HG03565 (cell line): ENCODE measurements around the gene RNF208.
"Not testable (repeated sequence)": the region's sequence is repeated elsewhere in the genome, so short reads cannot be mapped to it uniquely, and the experiment has no call there.

Experiments
- ATAC-seq: cut with Tn5 transposase; IDR thresholded peaks from one replicate; pipeline ENCODE4 v1.9.1; 2021; ENCODE audit warnings: mild to moderate bottlenecking, moderate library complexity; ENCODE audit not compliant: unreplicated experiment

Gene RNF208

GRCh38 chr9:137240318-137240840 lies 18.3 kb upstream of the RNF208 start:
- ATAC-seq: peak; percentile 18

DNA sequence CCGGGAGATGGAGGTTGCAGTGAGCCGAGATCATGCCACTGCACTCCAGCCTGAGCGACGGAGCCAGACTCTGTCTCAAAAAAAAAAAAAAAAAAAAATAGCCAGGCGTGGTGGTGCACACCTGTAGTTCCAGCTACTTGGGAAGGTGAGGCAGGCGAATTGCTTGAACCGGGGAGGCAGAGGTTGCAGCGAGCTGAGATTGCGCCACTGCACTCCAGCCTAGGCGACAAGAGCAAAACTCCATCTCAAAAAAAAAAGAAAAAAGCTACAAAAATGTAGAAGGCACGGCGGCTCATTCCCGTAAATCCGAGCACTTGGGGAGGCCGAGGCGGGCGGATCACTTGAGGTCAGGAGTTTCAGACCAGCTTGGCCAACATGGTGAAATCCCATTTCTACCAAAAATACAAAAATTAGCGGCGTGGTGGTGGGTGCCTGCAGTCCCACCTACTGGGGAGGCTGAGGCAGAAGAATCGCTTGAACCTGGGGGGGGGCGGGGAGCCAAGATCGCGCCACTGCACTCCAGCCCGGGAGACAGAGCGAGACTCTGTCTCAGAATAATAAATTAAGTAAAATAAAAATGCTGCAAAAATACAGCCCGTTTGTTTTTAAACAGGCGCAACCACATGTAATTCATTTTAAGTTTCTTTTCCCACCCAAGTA lies 17.6 kb upstream of the RNF208 start:
- not testable (repeated sequence) for ATAC-seq

DNA sequence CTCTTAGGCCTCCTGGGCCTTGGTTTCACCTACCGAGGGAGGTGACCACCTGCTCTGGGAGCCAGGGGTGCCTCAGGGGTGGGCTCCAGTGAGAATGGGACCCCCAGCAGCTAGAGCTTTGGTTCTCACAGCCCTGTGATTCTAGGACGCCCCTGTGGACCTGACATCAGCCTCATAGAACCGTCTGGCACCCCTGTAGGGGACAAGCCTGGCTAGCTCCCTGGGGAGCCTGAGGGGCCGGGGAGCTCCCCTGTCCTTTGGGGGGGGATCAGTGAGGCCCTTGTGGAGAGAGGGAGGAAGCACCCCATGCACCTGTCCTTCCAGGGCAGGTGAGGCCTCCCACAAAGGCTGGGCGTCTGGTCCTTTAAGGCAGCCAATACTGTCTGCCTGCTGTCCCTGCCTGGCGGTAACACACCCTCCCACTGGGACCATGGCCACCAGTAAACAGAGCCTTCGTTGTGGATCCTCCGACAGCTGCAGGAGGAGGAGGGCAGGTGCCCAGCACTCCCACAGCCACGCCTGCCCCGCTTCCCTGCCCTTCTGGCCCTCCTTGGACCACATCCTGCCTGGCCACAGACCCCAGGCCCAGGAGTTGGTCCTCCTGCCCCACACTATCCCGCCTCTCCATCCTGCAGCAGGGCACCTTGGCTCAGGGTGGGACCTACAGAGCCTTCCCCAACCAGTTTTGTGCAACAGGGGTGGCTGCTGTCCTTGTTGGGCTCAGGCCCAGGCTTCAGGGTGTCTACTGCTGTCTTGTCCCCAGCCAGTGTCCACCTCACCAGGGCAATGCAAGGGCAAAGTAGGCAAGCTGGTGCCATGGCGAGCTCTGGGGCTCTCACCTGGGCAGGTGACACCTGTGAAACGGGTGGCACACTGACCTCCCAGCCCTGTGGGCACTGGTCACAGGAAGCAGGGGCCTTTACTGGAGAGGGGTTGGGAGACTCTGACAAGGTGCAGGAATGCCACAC lies 16.0 kb upstream of the RNF208 start:
- ATAC-seq: no peak

- ATAC-seq: no peak
These were observed 14.9 kb upstream of the RNF208 start for GRCh38 chr9:137236936-137237421.

GRCh38 chr9:137236238-137236935 lies 14.3 kb upstream of the RNF208 start:
- ATAC-seq: no peak

DNA sequence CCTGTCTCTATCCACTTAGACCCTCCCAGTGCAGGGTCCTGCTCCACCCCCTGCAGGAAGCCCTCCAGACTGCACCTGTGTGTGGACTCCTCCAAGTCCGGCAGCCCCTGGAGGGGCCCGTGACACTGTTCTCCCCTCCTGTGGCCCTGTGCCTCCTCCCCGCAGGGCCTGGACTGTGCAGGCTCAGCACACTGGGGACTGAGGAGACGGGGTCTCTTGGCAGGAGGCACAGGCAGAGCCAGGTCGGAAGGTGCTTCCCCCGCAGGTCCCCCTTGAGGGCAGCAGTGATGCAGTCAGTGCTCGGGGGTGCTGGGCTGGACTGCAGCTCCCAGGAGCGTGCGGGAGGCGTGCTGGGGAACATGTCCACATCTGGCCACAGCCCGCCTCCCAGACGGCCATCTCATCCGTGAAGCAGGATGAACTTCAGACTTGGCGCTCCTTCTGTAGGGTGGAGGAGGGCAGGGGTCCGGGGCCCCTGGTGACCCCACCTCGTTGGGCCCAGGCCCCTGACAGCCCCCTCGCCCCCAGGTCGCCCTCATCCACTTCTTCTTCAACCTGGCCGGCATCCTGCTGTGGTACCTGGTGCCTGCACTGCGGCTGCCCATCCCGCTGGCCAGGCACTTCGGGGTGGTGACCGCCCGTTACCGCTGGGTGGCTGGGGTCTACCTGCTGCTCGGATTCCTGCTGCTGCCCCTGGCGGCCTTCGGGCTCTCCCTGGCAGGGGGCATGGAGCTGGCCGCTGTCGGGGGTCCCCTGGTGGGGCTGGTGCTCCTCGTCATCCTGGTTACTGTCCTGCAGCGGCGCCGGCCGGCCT lies 13.6 kb upstream of the RNF208 start:
- no peak for ATAC-seq

- no peak for ATAC-seq
These were observed 12.9 kb upstream of the RNF208 start for GRCh38 chr9:137234758-137235423.

GRCh38 chr9:137234055-137234697 lies 12.1 kb upstream of the RNF208 start:
- no peak for ATAC-seq

DNA sequence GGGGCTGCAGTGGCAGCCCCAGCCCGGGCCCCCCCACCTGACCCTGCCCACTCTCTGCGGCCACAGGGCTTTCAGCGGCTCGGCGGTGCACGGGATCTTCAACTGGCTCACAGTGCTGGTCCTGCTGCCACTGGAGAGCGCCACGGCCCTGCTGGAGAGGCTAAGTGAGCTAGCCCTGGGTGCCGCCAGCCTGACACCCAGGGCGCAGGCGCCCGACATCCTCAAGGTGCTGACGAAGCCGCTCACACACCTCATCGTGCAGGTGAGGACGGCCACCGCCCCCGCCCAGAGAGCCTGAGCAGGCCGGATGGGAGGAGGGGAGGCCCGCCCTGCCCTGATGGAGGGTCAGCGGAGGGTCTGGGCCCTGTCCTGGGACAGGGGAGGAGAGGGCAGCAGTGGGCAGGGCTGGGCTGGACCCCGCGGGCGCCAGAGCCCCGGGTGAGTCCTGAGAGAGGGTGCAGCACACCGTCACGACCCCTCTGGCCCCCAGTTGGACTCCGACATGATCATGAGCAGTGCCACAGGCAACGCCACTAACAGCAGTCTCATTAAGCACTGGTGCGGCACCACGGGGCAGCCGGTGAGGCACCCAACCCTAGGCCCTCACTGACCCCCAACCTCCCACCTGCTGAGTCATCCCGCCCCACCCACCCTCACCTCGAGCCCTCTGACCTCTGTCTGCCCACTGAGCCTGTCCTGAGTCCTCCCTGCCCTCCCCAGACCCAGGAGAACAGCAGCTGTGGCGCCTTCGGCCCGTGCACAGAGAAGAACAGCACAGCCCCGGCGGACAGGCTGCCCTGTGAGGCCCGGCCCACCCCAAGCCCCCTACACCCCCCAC lies 11.3 kb upstream of the RNF208 start:
- ATAC-seq: no peak

GRCh38 chr9:137232510-137232909 lies 10.5 kb upstream of the RNF208 start:
- ATAC-seq: no peak

DNA sequence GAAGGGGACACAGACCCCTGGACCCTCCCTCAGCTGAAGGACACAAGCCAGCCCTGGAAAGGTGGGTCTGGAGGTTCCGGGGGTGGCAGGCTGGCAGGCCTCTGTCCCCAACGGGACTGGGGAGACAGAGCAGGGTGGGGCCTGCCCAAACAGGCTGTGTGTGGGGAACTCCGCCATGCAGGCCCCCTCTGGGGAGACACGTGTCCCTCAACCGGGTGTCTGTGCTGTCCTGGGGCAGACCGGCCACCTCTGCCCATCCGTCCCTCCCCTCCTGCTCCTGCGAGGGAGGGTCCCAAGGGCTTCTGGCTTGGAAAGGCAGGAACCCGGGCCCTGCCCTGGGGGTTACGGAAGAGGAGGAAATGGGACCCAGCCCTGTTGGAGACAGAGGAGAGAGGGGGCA lies 10.1 kb upstream of the RNF208 start:
- no peak for ATAC-seq

DNA sequence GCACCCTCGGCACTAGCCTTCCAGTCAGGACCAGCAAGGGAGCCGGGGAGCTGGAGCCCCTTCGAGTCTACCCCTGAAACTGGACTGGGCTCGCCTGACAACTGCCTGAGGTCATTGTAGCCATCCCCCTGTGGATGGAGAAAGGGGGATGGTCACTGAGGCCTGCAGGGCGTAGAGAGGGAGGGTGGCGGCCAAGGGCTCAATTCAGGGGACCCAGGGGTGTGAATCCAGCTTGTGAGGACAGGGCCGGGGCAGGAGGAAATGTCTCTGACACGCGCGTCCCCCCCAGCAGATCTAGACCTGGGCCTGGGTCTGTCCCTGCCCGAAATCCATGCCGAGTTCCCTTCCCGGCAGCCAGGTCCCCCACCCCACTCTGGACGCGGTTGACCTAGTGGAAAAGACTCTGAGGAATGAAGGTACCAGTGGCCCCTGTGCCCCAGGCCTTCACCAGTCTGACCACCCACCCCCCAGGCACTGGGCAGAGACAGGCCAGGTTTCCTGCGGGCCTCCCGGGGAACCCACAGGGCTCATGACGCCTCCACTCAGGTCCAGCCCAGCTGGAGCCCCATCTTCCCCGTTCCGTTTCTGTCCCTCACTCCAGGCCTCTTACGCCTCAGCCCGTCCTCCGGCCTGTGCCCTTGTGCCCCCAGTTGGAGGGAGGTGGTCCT lies 9.5 kb upstream of the RNF208 start:
- ATAC-seq: no peak

DNA sequence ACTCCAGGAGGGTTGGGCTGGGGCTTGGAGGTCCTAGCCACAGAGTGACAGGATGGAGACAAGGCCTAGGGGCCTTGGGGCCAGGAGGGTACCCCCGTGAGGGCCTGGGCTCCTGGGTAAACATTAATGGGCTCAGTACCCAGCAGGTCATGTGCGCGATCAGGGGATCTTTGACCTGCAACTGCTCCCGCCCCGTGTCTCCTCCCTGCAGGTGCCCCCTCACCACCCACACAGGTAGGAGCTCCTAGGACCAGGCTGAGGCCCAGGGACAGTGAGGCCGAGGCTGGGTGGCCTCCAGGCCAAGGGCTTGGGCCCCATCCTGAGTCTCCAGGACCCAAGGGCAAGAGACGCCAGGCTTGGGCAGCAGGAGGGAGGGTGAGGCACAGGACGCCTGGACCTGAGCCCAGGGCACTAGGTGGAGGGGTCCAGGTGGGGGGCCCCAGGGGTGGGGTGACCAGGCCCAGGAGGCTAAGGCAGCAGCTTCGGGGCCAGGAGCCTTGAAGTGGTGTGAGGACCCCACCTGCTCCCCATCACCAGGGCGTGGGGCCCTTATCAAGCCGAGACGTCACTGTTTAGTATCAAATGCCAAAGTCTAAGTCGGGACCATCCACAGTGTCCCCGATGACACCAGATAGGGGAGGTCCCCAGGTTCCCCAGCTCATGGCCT lies 8.8 kb upstream of the RNF208 start, which contains the start of gene SLC34A3:
Gene SLC34A3, plus strand, starts transcription at position 197 of the 667 bp plus-strand sequence. CDS start 802 bp downstream, outside the sequence.
- no peak for ATAC-seq

GRCh38 chr9:137229903-137230704 lies 8.1 kb upstream of the RNF208 start:
- ATAC-seq: no peak

GRCh38 chr9:137228968-137229896 lies 7.2 kb upstream of the RNF208 start:
- ATAC-seq: no peak
